T-helper 2 cell (primary cell): ENCODE data around the gene CMTM4.
"Not testable (repeated sequence)": the region's sequence is repeated elsewhere in the genome, so short reads cannot be mapped to it uniquely, and the experiment has no call there.

Experiments
- DNase-seq, 5 experiments: peaks; one replicate each; pipeline versions ENCODE4 v3.0.0 to v3.0.0-alpha.2; 2012 to 2022

CMTM4 gene

GRCh38 chr16:66640724-66641314 is 55.7 kb downstream of the CMTM4 start:
- DNase-seq = no peak

- no peak for DNase-seq
These were observed 57.3 kb downstream of the CMTM4 start for GRCh38 chr16:66639091-66639885.

DNA sequence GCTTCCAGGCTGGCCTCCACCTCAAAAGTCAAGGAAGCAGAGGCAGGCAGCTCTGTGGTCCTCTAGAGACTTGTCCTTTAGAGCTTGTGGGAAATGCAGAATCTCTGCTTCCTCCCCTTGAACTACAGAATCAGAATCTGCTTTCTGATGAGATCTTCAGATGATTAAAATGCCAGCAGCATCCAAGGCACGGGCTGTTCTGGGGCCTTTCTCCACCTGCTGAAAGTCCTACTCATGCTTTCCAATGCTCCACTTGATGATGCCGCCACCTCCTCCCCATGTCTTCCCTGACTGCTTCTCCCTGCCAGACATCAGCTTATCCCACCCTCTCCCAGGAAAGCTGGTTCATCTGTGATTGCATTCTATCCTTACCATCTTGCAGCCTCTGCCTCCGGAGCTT is 58.7 kb downstream of the CMTM4 start:
- no peak for DNase-seq

DNA sequence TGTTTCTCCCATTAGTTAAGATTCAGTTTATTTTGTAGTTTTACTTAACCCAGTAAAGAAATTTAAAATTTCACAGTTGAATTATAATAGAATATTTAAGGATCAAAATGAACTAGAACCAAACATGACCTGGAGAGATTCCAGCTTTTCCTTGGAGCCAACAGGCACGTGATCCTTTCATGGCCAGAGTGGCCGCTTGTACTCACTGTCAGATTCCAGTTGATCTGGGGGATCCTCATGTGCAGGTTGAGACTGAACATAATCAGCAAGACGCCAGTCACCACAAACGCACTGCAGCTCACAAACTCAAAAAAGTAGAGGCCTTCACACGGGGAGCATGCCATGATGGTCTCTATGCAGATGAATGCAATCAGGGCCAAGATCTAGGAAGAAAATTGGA is 60.3 kb downstream of the CMTM4 start:
- no peak for DNase-seq

DNA sequence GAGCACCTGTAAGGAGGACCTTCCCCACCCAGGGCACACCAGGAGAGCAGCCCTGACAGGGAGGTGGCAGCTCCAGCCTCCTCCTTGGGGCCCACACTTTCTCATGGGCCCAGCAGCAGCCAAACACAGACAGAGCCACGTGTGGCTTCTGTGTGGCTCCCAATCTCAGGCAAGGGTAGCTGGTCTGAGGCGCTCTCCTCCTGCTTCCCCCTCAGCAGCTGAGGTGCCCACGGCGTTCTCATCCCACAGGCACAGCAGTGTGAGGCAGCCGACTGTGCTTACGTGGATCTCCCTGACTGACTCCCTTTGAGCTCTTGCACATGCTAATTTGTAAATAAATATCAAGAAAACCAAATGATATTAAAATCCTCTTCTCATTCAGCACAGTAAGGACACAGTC is 61.1 kb downstream of the CMTM4 start:
- DNase-seq = no peak

DNA sequence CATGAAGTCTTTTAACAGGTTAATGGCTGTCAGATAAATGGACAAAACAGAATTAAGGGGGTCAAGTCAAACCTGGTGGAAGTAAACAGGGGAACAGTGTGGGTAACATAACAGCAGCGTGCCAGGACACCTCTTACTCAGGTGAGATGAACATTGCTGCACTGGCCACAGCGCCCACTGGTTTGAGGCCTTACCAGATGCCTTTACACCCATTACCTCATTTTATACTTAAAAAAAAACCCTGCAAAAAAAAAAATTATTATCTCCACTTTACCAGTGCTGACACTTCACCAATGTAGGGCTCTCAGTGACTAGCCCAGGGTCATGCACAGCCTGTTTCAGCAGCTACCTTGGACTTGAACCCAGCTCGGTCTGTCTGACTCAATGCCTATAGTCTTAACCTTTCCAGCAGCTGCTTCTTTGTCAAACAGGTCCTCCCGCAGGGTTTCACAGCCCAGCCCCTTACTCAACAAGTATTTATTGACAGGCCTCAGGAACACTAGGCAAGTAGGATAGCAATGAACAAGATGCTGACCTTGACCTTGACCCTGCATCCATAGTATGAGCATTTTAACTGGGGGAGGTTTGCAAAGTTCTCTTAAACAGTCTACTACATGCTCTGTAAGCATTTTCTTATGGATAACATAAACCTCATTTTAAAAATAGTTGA is 61.9 kb downstream of the CMTM4 start:
- no peak for DNase-seq

DNA sequence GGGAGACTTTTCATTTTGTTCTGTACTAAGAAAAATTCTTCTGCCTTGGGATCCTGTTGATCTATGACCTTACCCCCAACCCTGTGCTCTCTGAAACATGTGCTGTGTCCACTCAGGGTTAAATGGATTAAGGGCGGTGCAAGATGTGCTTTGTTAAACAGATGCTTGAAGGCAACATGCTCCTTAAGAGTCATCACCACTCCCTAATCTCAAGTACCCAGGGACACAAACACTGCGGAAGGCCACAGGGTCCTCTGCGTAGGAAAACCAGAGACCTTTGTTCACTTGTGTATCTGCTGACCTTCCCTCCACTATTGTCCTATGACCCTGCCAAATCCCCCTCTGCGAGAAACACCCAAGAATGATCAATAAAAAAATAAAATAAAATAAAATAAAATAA is 65.0 kb downstream of the CMTM4 start:
- not testable (repeated sequence) for DNase-seq

DNA sequence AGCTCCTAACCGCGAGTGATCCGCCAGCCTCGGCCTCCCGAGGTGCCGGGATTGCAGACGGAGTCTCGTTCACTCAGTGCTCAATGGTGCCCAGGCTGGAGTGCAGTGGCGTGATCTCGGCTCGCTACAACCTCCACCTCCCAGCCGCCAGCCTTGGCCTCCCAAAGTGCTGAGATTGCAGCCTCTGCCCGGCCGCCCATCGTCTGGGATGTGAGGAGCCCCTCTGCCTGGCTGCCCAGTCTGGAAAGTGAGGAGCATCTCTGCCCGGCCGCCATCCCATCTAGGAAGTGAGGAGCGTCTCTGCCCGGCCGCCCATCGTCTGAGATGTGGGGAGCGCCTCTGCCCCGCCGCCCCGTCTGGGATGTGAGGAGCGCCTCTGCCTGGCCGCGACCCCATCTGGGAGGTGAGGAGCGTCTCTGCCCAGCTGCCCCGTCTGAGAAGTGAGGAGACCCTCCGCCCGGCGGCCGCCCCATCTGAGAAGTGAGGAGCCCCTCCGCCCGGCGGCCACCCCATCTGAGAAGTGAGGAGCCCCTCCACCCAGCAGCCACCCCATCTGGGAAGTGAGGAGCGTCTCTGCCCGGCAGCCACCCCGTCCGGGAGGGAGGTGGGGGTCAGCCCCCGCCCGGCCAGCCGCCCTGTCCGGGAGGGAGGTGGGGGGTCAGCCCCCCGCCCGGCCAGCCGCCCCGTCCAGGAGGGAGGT is 65.8 kb downstream of the CMTM4 start:
- DNase-seq = not testable (repeated sequence)

DNA sequence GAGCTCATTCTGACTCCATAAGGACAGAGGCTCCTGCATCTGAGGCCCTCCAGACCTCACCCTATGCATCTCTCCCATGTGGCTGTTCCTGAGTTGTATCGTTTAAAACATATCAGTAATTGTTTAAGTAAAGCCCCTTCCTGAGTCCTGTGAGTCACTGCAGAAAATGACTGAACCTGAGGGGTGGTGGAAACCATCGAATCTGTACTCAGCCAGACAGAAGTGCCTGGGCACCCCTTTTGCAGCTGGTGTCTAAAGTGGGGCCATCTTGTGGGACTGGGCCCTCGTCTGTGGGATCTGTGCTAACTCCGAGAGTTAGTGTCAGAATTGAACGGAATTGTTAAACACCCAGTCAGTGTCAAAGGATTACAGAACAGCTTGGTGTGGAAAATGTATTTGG is 66.7 kb downstream of the CMTM4 start:
- no peak for DNase-seq

- DNase-seq = not testable (repeated sequence)
These were observed 68.7 kb downstream of the CMTM4 start for GRCh38 chr16:66627611-66628378.

DNA sequence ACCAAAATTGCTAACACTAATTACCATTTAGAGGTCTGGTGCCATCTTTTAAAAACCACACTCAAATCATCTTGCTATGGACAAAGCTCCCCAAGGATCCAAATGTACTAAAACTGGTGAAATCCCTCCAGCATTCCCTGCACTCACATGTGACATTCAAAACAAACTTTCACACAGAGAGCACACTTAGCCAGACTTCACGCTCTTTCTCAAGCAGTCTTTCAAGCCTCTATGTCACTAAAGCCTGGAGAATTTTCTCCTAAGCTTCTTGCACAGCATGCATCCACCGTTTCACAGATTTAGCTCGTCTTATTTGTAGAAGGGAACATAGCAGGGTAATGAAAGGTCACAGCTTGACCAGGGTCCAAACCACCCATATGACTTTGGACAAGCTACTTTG is 72.8 kb downstream of the CMTM4 start:
- DNase-seq = no peak

GRCh38 chr16:66622863-66623262 is 73.7 kb downstream of the CMTM4 start:
- no peak for DNase-seq

- no peak for DNase-seq
These were observed 74.6 kb downstream of the CMTM4 start for GRCh38 chr16:66621973-66622372.

- no peak for DNase-seq
These were observed 76.1 kb downstream of the CMTM4 start for GRCh38 chr16:66620429-66620795.

DNA sequence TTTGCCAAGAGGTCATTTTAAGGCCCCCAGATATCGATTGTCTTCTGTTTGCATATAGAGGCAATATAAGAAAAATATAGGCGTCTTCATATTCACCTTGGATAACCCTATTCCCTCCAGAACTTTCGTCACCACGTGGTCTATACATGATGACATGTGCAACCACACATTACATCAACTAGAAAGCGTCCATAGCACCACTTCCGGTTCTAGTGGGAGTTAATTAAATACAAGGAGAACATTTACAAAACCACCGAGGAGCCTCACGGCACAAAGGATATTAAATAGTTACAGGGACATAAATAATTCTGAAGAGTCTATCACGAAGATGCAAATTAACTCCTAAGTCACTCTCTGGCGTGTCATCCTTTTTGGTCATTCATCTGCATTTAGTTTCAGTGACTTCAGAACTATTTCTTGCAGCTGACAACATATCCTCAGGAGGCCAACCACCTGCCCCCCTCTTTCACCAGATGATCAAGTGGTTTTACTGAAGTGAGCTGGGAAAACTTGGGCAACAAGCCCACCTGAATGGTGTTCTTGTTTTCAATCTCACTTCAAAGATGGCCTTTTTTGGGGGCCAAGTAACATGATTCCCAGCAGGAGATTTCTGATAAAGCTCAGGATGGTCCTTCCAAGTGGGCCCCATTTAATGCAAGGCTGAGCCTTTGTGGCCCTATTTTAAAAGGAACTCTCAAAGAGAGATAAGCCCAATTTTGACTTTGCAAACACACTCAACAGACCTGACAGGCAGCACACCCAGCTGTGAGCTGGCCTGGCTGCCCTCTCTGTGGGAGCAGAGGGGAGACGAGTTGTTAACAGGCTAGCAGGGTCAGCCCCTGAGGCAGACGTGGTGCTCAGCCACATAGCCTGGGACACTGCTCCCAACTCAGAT is 76.8 kb downstream of the CMTM4 start:
- DNase-seq = no peak

DNA sequence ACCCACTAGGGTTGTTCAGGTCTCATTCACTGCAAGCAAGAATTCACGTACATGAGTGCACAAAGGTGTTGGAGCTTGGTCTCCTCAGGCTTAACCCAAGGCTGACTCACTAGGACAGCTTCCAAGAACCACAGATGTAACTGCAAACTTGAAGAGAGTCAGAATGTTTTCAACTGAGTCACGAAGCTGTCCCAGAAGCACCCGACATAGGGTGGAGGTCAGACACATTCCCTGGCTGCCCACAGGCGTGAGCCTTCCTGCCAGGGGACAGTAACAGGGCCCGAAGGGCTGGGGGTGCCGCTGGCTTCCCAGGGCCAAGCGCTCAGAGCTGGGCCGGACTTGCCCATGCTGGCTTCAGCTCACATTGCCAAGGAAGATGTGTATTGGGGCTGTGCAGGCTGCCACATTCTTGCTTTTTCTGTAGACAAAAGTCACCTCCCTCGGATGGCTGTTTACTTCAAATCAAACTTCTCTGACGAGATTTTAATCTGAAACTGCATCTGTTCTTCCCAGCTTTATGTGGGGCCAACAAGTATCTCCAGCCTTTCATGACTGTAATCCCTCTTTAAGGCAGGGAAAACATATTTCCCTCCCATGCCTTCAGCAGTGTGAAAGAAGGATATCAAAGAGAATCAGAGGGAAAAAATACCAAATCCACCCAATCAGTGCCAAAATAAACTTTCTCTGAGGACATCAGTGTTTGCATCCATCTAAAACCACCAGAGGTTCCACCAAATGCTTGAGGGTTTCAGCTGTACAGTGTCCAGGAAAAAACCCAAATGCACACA is 77.8 kb downstream of the CMTM4 start:
- DNase-seq = no peak

DNA sequence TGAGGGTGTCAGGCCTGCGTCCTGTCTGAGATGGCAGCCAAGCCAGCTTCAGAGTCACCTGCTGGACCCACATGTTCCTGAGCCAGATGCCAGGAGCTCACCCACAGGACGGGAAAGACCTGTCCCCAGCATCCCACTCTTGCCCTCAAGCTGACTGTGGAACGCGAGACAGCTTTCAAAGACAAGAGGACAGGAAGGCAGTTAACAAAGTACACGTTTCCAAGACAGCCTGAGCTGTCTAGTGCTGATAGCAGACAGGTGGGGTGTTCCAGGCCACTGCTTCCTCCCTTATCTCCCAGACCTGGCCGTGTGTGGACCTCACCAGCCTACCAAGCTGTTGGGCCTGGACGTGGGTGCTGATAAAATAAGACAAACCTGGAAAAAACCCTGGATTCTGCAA is 78.8 kb downstream of the CMTM4 start:
- DNase-seq = no peak

DNA sequence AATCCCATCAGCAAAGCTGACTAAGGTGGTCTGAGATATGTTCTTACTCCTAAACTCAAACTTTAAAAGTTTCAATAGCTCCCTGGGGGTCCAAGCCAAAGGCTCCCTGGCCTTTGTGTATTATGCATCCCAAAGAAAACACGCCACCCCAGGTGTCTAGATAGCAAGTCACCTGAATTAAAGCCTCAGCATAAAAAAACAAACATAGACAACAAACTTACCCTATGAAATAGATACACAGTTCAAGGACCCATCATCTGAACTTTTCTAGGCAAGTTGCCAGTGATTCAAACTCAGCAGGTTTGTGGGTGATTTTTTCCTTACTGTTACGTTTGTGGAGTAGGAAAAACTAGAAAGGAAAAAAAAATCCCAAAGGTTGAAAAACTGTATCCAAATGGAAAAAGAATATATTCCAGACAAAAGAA is 79.5 kb downstream of the CMTM4 start:
- DNase-seq = no peak

- no peak for DNase-seq
These were observed 80.0 kb downstream of the CMTM4 start for GRCh38 chr16:66616592-66616991.

DNA sequence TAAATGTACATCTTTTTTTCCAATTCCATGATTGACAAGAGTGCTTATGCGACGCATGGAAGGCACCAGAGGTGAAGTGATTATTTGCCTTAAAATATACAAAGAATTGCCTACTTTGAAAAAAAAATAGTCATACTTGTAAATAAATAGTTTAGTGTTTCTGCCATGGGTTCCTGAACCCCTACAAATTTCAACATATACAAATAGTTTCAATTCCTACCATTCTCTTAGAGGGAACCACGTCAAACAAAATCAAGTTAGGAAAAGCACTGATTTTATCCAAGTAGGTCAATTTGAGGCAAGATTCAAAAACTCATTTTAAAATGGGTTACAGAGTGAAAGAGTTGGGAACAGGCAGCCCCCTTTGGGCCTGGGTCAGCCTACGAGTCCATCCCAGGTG is 80.4 kb downstream of the CMTM4 start:
- no peak for DNase-seq
